GM13977 (cell line): ENCODE measurements around the gene MGME1.

Source experiments
- DNase-seq: peaks from one replicate; pipeline ENCODE4 v3.0.0; 2012; ENCODE audit warnings: low spot score
- CTCF ChIP-seq: IDR thresholded peaks from 2 replicates; pipeline ENCODE4 v1.5.1; 2012; ENCODE audit warnings: mild to moderate bottlenecking, control low read depth; ENCODE audit not compliant: insufficient read depth; ENCODE audit errors: extremely low read depth, missing control alignments
- in situ Hi-C: fragments of 300-500 bp; cut with MboI; formaldehyde crosslinking; loops from one replicate; pipeline ENCODE4 v1.12.0; 2022; ENCODE audit warnings: low sequenced_read_pairs, low pct_unique_long_range_greater_than_20kb, mixed read lengths, inconsistent platforms; ENCODE audit not compliant: unreplicated experiment

Gene MGME1

DNA sequence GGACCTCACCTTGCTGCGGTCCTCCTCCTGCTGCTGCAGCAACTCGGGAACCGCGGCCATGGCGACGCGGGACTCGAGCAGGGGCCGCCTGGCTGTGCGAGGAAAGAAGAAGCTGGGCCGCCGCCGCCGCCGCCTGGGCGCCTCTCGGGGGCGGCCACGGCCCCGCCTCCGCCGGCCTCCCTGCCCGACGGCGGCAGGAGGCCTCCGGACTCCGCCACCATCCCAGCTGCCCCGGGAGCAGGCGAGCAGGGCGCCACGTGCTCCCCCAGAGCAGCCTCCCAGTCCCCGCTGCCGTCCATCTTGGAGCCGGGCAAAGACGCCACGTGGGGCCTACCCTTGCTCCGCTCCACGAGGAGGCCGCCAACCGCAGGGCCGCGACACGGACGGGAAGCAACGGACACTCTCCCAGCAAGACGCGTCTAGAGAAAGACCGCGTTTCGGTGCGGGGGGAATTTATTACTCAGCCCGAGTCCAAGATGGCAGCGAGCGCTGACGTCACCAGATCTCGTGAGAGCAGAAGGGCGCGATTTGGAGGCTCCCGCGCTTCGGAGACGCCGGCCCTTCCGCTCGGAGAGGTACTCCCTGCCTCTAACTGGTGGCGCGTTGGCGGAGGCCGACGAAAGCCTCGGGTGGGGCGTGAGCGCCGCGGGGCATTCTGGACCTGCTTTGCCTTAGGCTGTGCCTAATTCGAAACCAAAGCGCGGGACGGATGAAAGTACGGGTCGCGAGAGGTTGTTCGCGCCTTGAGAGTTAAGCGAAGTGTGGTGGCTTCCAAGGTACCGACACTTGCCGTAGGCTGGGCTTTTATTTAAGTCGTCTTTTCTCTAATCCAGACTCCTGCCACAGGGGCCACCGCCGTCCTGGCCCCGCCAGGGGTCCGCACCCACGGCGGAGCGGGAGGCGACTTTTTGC, at the start of gene MGME1, which contains the start of gene SNX5:
Gene MGME1 (plus strand): TSS at position 653 of the 912 bp plus-strand sequence. CDS start 842 bp downstream, outside the sequence.
Gene SNX5 (minus strand): TSS at position 429 of the 912 bp plus-strand sequence. CDS start 369 bp downstream, at position 60.
- DNase-seq = peak; percentile 97
- no peak for TF ChIP-seq CTCF
- in situ Hi-C loops = no loop called here

GRCh38 chr20:17919149-17919548, 49.7 kb upstream of the MGME1 start:
- TF ChIP-seq CTCF = no peak
- no peak for DNase-seq
- in situ Hi-C loops = no loop called here

GRCh38 chr20:17921774-17922173, 47.0 kb upstream of the MGME1 start:
- no peak for TF ChIP-seq CTCF
- no peak for DNase-seq
- in situ Hi-C loops = no loop called here

GRCh38 chr20:17925141-17925939, 43.5 kb upstream of the MGME1 start:
- in situ Hi-C loops = loop anchor here (25.0 kb wide), 1 partner anchor 388 kb away; the partner anchor contains the start of gene BFSP1

GRCh38 chr20:17925940-17926300, 42.9 kb upstream of the MGME1 start:
- no peak for TF ChIP-seq CTCF
- in situ Hi-C loops = loop anchor here (25.0 kb wide), 1 partner anchor 389 kb away; the partner anchor contains the start of gene BFSP1
- DNase-seq = no peak

More at GRCh38 chr20:17925141-17925939, 43.5 kb upstream of the MGME1 start:
- TF ChIP-seq CTCF = no peak
- DNase-seq = no peak

DNA sequence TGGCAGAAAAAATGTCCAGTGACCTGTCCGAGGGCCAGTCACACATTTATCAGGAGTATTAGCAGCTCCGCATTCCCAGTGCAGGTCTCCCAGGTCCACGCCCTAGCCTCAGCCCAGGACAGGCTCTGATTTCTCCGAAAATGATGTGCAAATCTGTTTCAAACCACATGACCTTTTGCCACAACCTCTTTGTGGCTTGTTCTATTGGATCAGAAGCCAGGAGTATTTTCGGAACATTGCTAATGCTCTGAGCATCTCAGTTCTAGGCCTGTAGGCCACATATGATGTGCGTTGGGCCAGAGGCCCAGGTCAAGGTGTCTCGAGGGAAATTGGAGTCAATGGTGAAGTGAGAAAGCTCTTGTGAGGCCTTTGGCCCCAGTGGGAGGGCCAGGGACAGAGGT, 40.6 kb upstream of the MGME1 start:
- no peak for TF ChIP-seq CTCF
- in situ Hi-C loops = loop anchor here (25.0 kb wide), 1 partner anchor 391 kb away; the partner anchor contains the start of gene BFSP1
- DNase-seq = no peak
